ENCODE data around the gene IP6K1.

The IP6K1 gene

GRCh38 chr3:49723628-49724551 is 62.5 kb downstream of the IP6K1 start, which contains the start of gene GMPPB:
Gene GMPPB (minus strand): TSS chr3:49723951. CDS start chr3:49723726, 225 bp downstream.
- DNase-seq (ENCODE audit: low spot score) = peak; percentile 98

- peak; percentile 76 for DNase-seq (ENCODE audit: low spot score)
Measured at GRCh38 chr3:49723296-49723627, 63.1 kb downstream of the IP6K1 start.

GRCh38 chr3:49722896-49723295 is 63.4 kb downstream of the IP6K1 start:
- no peak for DNase-seq (ENCODE audit: low spot score)

- no peak for DNase-seq (ENCODE audit: low spot score)
Measured at GRCh38 chr3:49721896-49722781, 64.2 kb downstream of the IP6K1 start.

GRCh38 chr3:49721596-49721895 is 64.8 kb downstream of the IP6K1 start:
- no peak for DNase-seq (ENCODE audit: low spot score)

- no peak for DNase-seq (ENCODE audit: low spot score)
Measured at GRCh38 chr3:49720855-49721595, 65.3 kb downstream of the IP6K1 start.

- DNase-seq (ENCODE audit: low spot score) = peak; percentile 94
Measured at GRCh38 chr3:49719214-49719884, 67.0 kb downstream of the IP6K1 start, which contains the start of gene AMIGO3. Gene AMIGO3 (minus strand): TSS chr3:49719684. CDS start chr3:49719465, 219 bp downstream.

GRCh38 chr3:49718858-49719213 is 67.5 kb downstream of the IP6K1 start:
- no peak for DNase-seq (ENCODE audit: low spot score)

- no peak for DNase-seq (ENCODE audit: low spot score)
Measured at GRCh38 chr3:49717959-49718857, 68.1 kb downstream of the IP6K1 start.

- no peak for DNase-seq (ENCODE audit: low spot score)
Measured at GRCh38 chr3:49717211-49717958, 69.0 kb downstream of the IP6K1 start.

GRCh38 chr3:49716691-49717210 is 69.6 kb downstream of the IP6K1 start:
- DNase-seq (ENCODE audit: low spot score) = no peak

- no peak for DNase-seq (ENCODE audit: low spot score)
Measured at GRCh38 chr3:49716169-49716568, 70.2 kb downstream of the IP6K1 start.

- peak; percentile 19 for DNase-seq (ENCODE audit: low spot score)
Measured at GRCh38 chr3:49715611-49716121, 70.7 kb downstream of the IP6K1 start.

GRCh38 chr3:49714728-49715550 is 71.4 kb downstream of the IP6K1 start:
- no peak for DNase-seq (ENCODE audit: low spot score)

- DNase-seq (ENCODE audit: low spot score) = no peak
Measured at GRCh38 chr3:49713336-49714105, 72.8 kb downstream of the IP6K1 start.

- DNase-seq (ENCODE audit: low spot score) = no peak
Measured at GRCh38 chr3:49712631-49713317, 73.6 kb downstream of the IP6K1 start.

- no peak for DNase-seq (ENCODE audit: low spot score)
Measured at GRCh38 chr3:49712166-49712565, 74.2 kb downstream of the IP6K1 start.

All from kidney tubule cell (primary cell).